NK-92 (cell line): ENCODE data around the gene TOR1B.

Experiments used
- DNase-seq: peaks from one replicate; lab custom pipeline; 2025; ENCODE audit not compliant: unreplicated experiment; lab: John Stamatoyannopoulos, UW

Gene TOR1B

DNA sequence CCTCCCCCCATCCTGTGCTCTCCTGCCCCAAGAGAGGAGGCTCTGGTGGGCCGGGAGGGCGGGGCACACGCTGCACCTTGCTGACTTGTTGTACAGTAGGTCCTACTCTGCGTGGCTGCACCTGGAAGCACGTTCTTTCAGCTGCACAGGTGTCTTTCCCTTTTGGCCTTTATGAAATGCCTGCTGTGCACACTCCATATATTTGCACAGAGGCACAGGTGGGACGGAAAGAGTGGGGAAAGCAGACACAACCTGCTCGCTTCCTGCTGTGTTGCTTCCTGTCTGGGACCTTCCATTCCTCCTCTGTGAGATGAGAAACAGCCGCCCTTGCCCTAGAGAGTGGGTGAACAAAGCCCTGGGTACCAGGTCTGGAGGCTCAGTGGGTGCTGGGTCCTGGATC lies 37.0 kb downstream of the TOR1B start:
- DNase-seq, result no peak

DNA sequence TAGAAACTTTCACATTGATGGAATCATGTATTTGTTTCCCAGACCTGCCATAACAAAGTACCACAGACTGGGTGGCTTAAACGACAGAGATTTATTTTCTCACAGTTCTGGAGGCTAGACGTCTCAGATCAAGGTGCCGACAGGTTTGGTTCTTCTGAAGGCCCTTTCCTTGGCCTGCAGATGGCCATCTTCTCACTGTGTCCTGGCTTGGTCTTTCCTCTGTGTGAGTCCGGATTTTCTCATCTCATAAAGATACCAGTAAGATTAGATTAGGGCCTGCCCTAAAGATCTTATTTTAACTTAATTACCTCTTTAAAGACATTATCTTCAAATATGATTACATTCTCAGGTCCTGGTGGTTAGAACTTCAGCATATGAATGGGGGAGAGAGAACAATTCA lies 38.1 kb downstream of the TOR1B start:
- DNase-seq, result no peak

DNA sequence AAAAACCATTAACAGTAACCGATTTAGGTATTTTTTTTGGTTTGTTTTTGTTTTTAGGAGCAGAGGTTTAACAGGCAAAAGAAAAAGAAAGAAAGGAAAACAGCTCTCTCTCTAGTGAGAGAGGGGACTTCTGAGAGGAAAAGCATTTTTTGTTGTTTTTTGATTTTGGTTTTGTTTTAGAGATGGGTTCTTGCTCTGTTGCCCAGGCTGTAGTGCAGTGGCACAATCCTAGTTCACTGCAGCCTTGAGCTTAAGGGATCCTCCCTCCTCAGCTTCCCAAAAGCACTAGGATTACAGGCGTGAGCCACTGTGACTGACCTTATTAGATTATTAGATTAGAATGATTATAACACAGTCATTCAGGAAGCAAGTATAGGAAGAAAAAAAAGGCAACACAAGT lies 42.4 kb downstream of the TOR1B start:
- no peak for DNase-seq

DNA sequence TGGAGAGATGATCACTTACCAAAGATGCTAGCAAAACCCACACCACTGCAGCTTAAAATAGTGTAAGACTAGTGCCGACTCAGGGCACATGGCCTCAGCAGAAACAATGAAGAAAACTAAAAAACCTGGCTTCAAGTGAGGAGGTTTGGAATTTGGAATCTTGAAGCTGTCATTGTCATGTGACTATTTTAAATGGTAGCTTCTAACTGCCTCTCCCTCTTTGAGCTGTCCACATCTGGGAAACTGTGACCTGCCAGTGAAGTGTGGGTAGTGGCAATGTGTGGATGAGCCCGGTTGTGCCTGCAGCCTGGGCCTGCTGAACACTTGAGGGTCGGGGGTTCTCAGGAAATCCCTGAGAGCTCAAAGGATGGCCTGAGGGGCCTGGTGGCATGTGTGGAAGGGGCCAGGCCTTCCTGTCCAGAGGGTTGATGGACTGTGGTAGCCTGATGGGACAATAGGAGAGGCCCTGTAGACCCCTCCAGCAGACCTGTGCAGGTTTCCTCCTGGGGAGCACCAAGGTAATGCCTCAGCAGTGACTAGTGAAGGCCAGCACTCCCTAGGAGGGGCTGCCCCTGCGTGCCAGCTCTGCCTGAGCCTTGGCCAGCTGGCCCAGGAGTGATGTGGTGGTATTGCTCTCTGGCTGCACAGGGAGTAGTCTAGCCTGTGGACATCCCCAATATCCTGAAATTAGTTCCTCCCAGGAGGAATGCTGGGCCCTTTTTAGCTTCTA lies 45.9 kb downstream of the TOR1B start:
- DNase-seq, result no peak

DNA sequence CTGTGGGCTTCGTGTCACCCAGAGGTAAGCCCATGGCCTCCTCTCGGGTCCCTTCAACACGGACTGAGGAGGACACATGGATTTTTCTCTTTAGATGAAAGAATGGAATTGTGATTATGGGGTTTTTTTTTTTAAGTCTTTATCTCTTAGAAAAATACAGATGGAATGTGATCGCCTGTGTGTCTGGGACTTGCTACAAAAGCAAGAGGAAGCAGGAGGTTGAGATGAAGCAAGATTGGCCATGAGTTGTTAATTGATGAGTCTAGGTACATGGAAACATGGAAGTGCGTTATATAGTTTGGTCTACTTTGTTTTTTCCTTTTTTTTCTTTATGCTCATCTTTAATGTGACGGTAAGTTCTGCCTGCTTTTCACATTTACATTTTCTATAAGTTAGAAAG lies 46.9 kb downstream of the TOR1B start:
- DNase-seq, result no peak

GRCh38 chr9:129850821-129851550 lies 48.0 kb downstream of the TOR1B start:
- DNase-seq, result no peak

- no peak for DNase-seq
Measured at GRCh38 chr9:129851821-129852220, 48.8 kb downstream of the TOR1B start.

GRCh38 chr9:129852579-129852978 lies 49.6 kb downstream of the TOR1B start:
- no peak for DNase-seq

DNA sequence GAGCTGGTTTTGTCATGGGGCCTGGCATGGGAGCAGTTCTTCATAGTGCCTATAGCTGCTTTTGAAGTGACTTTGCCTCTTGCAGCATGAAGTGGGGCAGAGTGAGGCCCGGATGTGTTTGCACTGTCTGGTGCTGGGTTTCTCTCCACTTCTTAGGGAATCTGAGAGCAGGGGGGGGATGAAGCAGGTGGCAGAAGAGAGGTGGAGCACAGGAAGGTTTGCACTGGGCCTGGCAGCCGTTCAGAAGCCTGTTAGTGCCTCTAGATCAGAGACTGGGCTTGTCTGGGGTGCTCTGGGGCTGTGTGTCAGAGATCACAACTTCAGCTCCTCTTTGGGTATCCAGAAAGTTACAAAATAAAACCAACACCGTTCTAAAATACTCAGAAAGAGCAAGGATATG lies 50.6 kb downstream of the TOR1B start:
- no peak for DNase-seq

- DNase-seq, result no peak
Measured at GRCh38 chr9:129854588-129855110, 51.7 kb downstream of the TOR1B start.

- no peak for DNase-seq
Measured at GRCh38 chr9:129857207-129857606, 54.2 kb downstream of the TOR1B start.

GRCh38 chr9:129858167-129858962 lies 55.4 kb downstream of the TOR1B start:
- DNase-seq, result no peak
